ENCODE measurements around the gene EDEM3. TPM values are rescaled to one million over a fixed set of nuclear protein-coding genes. Genes with fewer than 3 reads are reported as not detected.
"Not testable (repeated sequence)": the region's sequence is repeated elsewhere in the genome, so short reads cannot be mapped to it uniquely, and the experiment has no call there.

The EDEM3 gene
- total and polyA plus RNA-seq, 4 donors, result 30.8 to 64.9 (median 40.5) TPM

GRCh38 chr1:184684285-184685074, 70.2 kb downstream of the EDEM3 start:
- no peak overlapping the region for H3K27ac ChIP-seq (ENCODE audit: low read depth, low read length)
- H3K9me3 ChIP-seq (ENCODE audit: control insufficient read depth, insufficient read depth, low read length), result no peaks in the 10 kb centered on the region
- no peak overlapping the region for H3K4me3 ChIP-seq (ENCODE audit: low read depth, low read length)
- peak in 2 of 6 donors; percentile 40 to 49 for DNase-seq (ENCODE audit: low read depth in 4 of 6, low spot score in 6 of 6)
- peaks cover 3% of the 10 kb centered on the region for H3K4me1 ChIP-seq (ENCODE audit: control insufficient read depth, insufficient read depth, low read length)
- H3K36me3 ChIP-seq (ENCODE audit: control insufficient read depth, insufficient read depth, low read length), result no peaks in the 10 kb centered on the region
- 36% methylated on average over 8 of the region's 11 CpGs for WGBS (ENCODE audit: insufficient coverage)
- H3K27me3 ChIP-seq (ENCODE audit: control insufficient read depth, insufficient read depth, low read length), result no peaks in the 10 kb centered on the region

GRCh38 chr1:184682956-184683355, 71.7 kb downstream of the EDEM3 start:
- no peaks in the 10 kb centered on the region for H3K27me3 ChIP-seq (ENCODE audit: control insufficient read depth, insufficient read depth, low read length)
- H3K4me1 ChIP-seq (ENCODE audit: control insufficient read depth, insufficient read depth, low read length), result peaks cover 3% of the 10 kb centered on the region
- H3K9me3 ChIP-seq (ENCODE audit: control insufficient read depth, insufficient read depth, low read length), result no peaks in the 10 kb centered on the region
- H3K36me3 ChIP-seq (ENCODE audit: control insufficient read depth, insufficient read depth, low read length), result no peaks in the 10 kb centered on the region
- H3K4me3 ChIP-seq (ENCODE audit: low read depth, low read length), result no peak overlapping the region
- no peak for DNase-seq (ENCODE audit: low read depth in 4 of 6, low spot score in 6 of 6)
- WGBS (ENCODE audit: insufficient coverage), result no CpG with 5 or more reads among the region's 3 CpGs
- H3K27ac ChIP-seq (ENCODE audit: low read depth, low read length), result no peak overlapping the region

GRCh38 chr1:184680611-184681225, 73.9 kb downstream of the EDEM3 start:
- H3K27me3 ChIP-seq (ENCODE audit: control insufficient read depth, insufficient read depth, low read length); H3K4me1 ChIP-seq (ENCODE audit: control insufficient read depth, insufficient read depth, low read length); H3K9me3 ChIP-seq (ENCODE audit: control insufficient read depth, insufficient read depth, low read length); H3K36me3 ChIP-seq (ENCODE audit: control insufficient read depth, insufficient read depth, low read length); H3K27ac ChIP-seq (ENCODE audit: low read depth, low read length); DNase-seq (ENCODE audit: low read depth in 4 of 6, low spot score in 6 of 6); H3K4me3 ChIP-seq (ENCODE audit: low read depth, low read length): not testable (repeated sequence)
- WGBS (ENCODE audit: insufficient coverage), result 100% methylated on average over 5 of the region's 5 CpGs

- not testable (repeated sequence) for DNase-seq (ENCODE audit: low read depth in 4 of 6, low spot score in 6 of 6); H3K27ac ChIP-seq (ENCODE audit: low read depth, low read length); H3K36me3 ChIP-seq (ENCODE audit: control insufficient read depth, insufficient read depth, low read length); H3K27me3 ChIP-seq (ENCODE audit: control insufficient read depth, insufficient read depth, low read length); H3K9me3 ChIP-seq (ENCODE audit: control insufficient read depth, insufficient read depth, low read length); H3K4me1 ChIP-seq (ENCODE audit: control insufficient read depth, insufficient read depth, low read length); H3K4me3 ChIP-seq (ENCODE audit: low read depth, low read length)
- 100% methylated on average over 2 of the region's 3 CpGs for WGBS (ENCODE audit: insufficient coverage)
Measured at GRCh38 chr1:184679472-184679871, 75.2 kb downstream of the EDEM3 start.

- H3K27me3 ChIP-seq (ENCODE audit: control insufficient read depth, insufficient read depth, low read length), result no peaks in the 10 kb centered on the region
- no peak for DNase-seq (ENCODE audit: low read depth in 4 of 6, low spot score in 6 of 6)
- no peaks in the 10 kb centered on the region for H3K4me1 ChIP-seq (ENCODE audit: control insufficient read depth, insufficient read depth, low read length)
- no peak overlapping the region for H3K4me3 ChIP-seq (ENCODE audit: low read depth, low read length)
- H3K9me3 ChIP-seq (ENCODE audit: control insufficient read depth, insufficient read depth, low read length), result no peaks in the 10 kb centered on the region
- H3K36me3 ChIP-seq (ENCODE audit: control insufficient read depth, insufficient read depth, low read length), result no peaks in the 10 kb centered on the region
- no peak overlapping the region for H3K27ac ChIP-seq (ENCODE audit: low read depth, low read length)
Measured at GRCh38 chr1:184677344-184677743, 77.3 kb downstream of the EDEM3 start.

GRCh38 chr1:184673305-184673704, 81.4 kb downstream of the EDEM3 start:
- no peak overlapping the region for H3K4me3 ChIP-seq (ENCODE audit: low read depth, low read length)
- no peak for DNase-seq (ENCODE audit: low read depth in 4 of 6, low spot score in 6 of 6)
- 92% methylated on average over 7 of the region's 9 CpGs for WGBS (ENCODE audit: insufficient coverage)

GRCh38 chr1:184672013-184672726, 82.5 kb downstream of the EDEM3 start:
- Histone ChIP-seq H3K27ac (ENCODE audit: low read depth, low read length) (no peak overlapping the region), H3K27me3 (ENCODE audit: control insufficient read depth, insufficient read depth, low read length) (no peaks in the 10 kb centered on the region), H3K9me3 (ENCODE audit: control insufficient read depth, insufficient read depth, low read length) (no peaks in the 10 kb centered on the region), H3K4me1 (ENCODE audit: control insufficient read depth, insufficient read depth, low read length) (no peaks in the 10 kb centered on the region), H3K4me3 (ENCODE audit: low read depth, low read length) (no peak overlapping the region), H3K36me3 (ENCODE audit: control insufficient read depth, insufficient read depth, low read length) (no peaks in the 10 kb centered on the region)
- DNase-seq (ENCODE audit: low read depth in 4 of 6, low spot score in 6 of 6), result no peak
- WGBS (ENCODE audit: insufficient coverage), result no CpG with 5 or more reads among the region's 9 CpGs

More at GRCh38 chr1:184673305-184673704, 81.4 kb downstream of the EDEM3 start:
- Histone ChIP-seq H3K27ac (ENCODE audit: low read depth, low read length) (no peak overlapping the region), H3K4me1 (ENCODE audit: control insufficient read depth, insufficient read depth, low read length) (no peaks in the 10 kb centered on the region), H3K36me3 (ENCODE audit: control insufficient read depth, insufficient read depth, low read length) (no peaks in the 10 kb centered on the region), H3K27me3 (ENCODE audit: control insufficient read depth, insufficient read depth, low read length) (no peaks in the 10 kb centered on the region), H3K9me3 (ENCODE audit: control insufficient read depth, insufficient read depth, low read length) (no peaks in the 10 kb centered on the region)

- DNase-seq (ENCODE audit: low read depth in 4 of 6, low spot score in 6 of 6), result no peak
- 33% methylated on average over 1 of the region's 1 CpG for WGBS (ENCODE audit: insufficient coverage)
- Histone ChIP-seq H3K27me3 (ENCODE audit: control insufficient read depth, insufficient read depth, low read length) (no peaks in the 10 kb centered on the region), H3K36me3 (ENCODE audit: control insufficient read depth, insufficient read depth, low read length) (no peaks in the 10 kb centered on the region), H3K4me1 (ENCODE audit: control insufficient read depth, insufficient read depth, low read length) (peaks cover 5% of the 10 kb centered on the region), H3K27ac (ENCODE audit: low read depth, low read length) (no peak overlapping the region), H3K9me3 (ENCODE audit: control insufficient read depth, insufficient read depth, low read length) (no peaks in the 10 kb centered on the region), H3K4me3 (ENCODE audit: low read depth, low read length) (no peak overlapping the region)
Measured at GRCh38 chr1:184669391-184669790, 85.3 kb downstream of the EDEM3 start.

- DNase-seq (ENCODE audit: low read depth in 4 of 6, low spot score in 6 of 6), result peak in 1 of 6 donors; percentile 82
- Histone ChIP-seq H3K4me1 (ENCODE audit: control insufficient read depth, insufficient read depth, low read length) (peaks cover 16% of the 10 kb centered on the region), H3K27me3 (ENCODE audit: control insufficient read depth, insufficient read depth, low read length) (no peaks in the 10 kb centered on the region), H3K36me3 (ENCODE audit: control insufficient read depth, insufficient read depth, low read length) (no peaks in the 10 kb centered on the region), H3K9me3 (ENCODE audit: control insufficient read depth, insufficient read depth, low read length) (no peaks in the 10 kb centered on the region), H3K4me3 (ENCODE audit: low read depth, low read length) (no peak overlapping the region), H3K27ac (ENCODE audit: low read depth, low read length) (no peak overlapping the region)
- WGBS (ENCODE audit: insufficient coverage), result 47% methylated on average over 3 of the region's 6 CpGs
Measured at GRCh38 chr1:184665360-184665759, 89.3 kb downstream of the EDEM3 start.

All from spinal cord (tissue), 10 donors.